ENCODE data around the gene ZCCHC4. TPM values are rescaled to one million over a fixed set of nuclear protein-coding genes. Genes with fewer than 3 reads are reported as not detected.

Gene ZCCHC4
- total and polyA plus RNA-seq, 2 of the 8 experiments (the other 6 are each of a cell fraction or from before 2014, with no cell fraction given), result 9.8 to 12.5 TPM

GRCh38 chr4:25303578-25303977 lies 9.0 kb upstream of the ZCCHC4 start:
- Histone ChIP-seq H3K9me3 (ENCODE audit: insufficient read depth in 2 of 2, low read depth in 1 of 2, low read length in 1 of 2) (no peaks in the 10 kb centered on the region), H2AK5ac (ENCODE audit: low read depth, low read length) (no peak overlapping the region), H2BK5ac (ENCODE audit: low read depth, low read length) (no peak overlapping the region), H4K5ac (ENCODE audit: insufficient read length, low read depth, low read length) (no peak overlapping the region), H3K4me2 (ENCODE audit: insufficient read depth in 1 of 2, low read depth in 2 of 2, low read length in 2 of 2) (no peak overlapping the region), H2BK15ac (ENCODE audit: low read length) (no peak overlapping the region), H3K23ac (ENCODE audit: insufficient read length) (no peak overlapping the region), H3K27me3 (replicated peaks in 1 of 4; ENCODE audit: control insufficient read depth in 3 of 4, extremely low read depth in 1 of 4, insufficient read depth in 3 of 4, low read length in 3 of 4) (no peaks in the 10 kb centered on the region; a peak in 1 of 7 replicates), H3K4ac (replicated peaks; ENCODE audit: insufficient read length, low read depth, low read length) (no peak overlapping the region), H3K56ac (replicated peaks; ENCODE audit: insufficient read length, low read depth, low read length) (no peak overlapping the region), H3K27ac (ENCODE audit: low read depth, low read length) (no peak overlapping the region), H2BK12ac (ENCODE audit: low read depth, low read length) (no peak overlapping the region), H3K79me1 (ENCODE audit: low read depth, low read length) (no peaks in the 10 kb centered on the region), H3K18ac (ENCODE audit: extremely low read depth, low read length) (no peak overlapping the region), H4K91ac (replicated peaks; ENCODE audit: insufficient read length, low read length) (no peak overlapping the region), H2BK120ac (replicated peaks; ENCODE audit: low read depth, low read length) (no peak overlapping the region), H3K36me3 (ENCODE audit: control insufficient read depth in 2 of 4, insufficient read depth in 4 of 4, low read length in 3 of 4) (no peaks in the 10 kb centered on the region), H3K4me3 (ENCODE audit: extremely low read depth in 1 of 4, insufficient read depth in 2 of 4, low read depth in 3 of 4, low read length in 4 of 4) (no peak overlapping the region), H3K14ac (ENCODE audit: insufficient read length) (no peak overlapping the region), H2AFZ (ENCODE audit: low read length) (no peak overlapping the region), H2BK20ac (ENCODE audit: low read length) (no peak overlapping the region), H3K9ac (replicated peaks in 1 of 4; ENCODE audit: extremely low read depth in 1 of 4, low read depth in 3 of 4, low read length in 3 of 4) (no peak overlapping the region; a peak in 1 of 7 replicates), H3K23me2 (ENCODE audit: low read depth, low read length) (no peaks in the 10 kb centered on the region; the same call in 1 of the 2 replicates), H4K8ac (ENCODE audit: extremely low read depth, insufficient read depth, low read length) (no peak overlapping the region; the same call in 1 of the 2 replicates), H3K79me2 (ENCODE audit: control insufficient read depth in 1 of 2, insufficient read depth in 2 of 2, low read length in 2 of 2) (no peaks in the 10 kb centered on the region), H4K20me1 (replicated peaks in 1 of 2; ENCODE audit: control insufficient read depth in 1 of 2, insufficient read depth in 2 of 2, low read length in 2 of 2) (no peaks in the 10 kb centered on the region), H3K4me1 (replicated peaks in 1 of 4; ENCODE audit: control insufficient read depth in 3 of 4, insufficient read depth in 4 of 4, low read length in 3 of 4) (no peaks in the 10 kb centered on the region)
- CTCF ChIA-PET (ENCODE audit: partially characterized antibody), result interaction anchor here (0.6 to 1.8 kb wide), 3 partner anchors 9 to 324 kb away, joined by 3 to 10 read pairs (median 3); partner anchors contain the start of gene ZCCHC4
- POLR2A ChIA-PET (ENCODE audit: partially characterized antibody), result interaction anchor here (1.6 kb wide), 1 partner anchor 9 kb away, joined by 6 read pairs; the partner anchor contains the start of gene ZCCHC4
- no peak for DNase-seq (ENCODE audit: low read depth in 1 of 2, low spot score in 2 of 2)
- WGBS, 2 experiments (ENCODE audit: extremely low coverage in 1 of 2, insufficient coverage in 1 of 2, insufficient read length in 1 of 2, insufficient replicate concordance in 2 of 2, low coverage in 1 of 2, low lambda C conversion rate in 2 of 2, missing lambda C conversion rate in 1 of 2), result 92% methylated on average over 3 of the region's 3 CpGs; no CpG with 5 or more reads in 1 of the 2 experiments
- no peak for FAIRE-seq
- TF ChIP-seq JUN (IDR thresholded peaks at IDR 0.05; ENCODE audit: low read depth, low read length), result no peak
- no peak for TF ChIP-seq CHD1 (IDR thresholded peaks at IDR 0.05; ENCODE audit: low read depth, low read length)
- no peak for TF ChIP-seq SRF (IDR thresholded peaks at IDR 0.05; ENCODE audit: low read depth, low read length)
- no peak for TF ChIP-seq PHF8 (conservative IDR thresholded peaks at IDR 0.05; ENCODE audit: low read depth, low read length)
- no peak for TF ChIP-seq ZNF274 (IDR thresholded peaks at IDR 0.05; ENCODE audit: borderline replicate concordance, extremely low read depth, low read length)
- no peak for TF ChIP-seq CTCF (IDR thresholded peaks at IDR 0.05; ENCODE audit: control extremely low read depth in 1 of 3, insufficient read depth in 1 of 3, low read depth in 1 of 3, low read length in 3 of 3)
- no peak for TF ChIP-seq EP300 (IDR thresholded peaks at IDR 0.05; ENCODE audit: borderline replicate concordance in 1 of 2, low read depth in 2 of 2, low read length in 2 of 2)
- TF ChIP-seq RFX5 (IDR thresholded peaks at IDR 0.05; ENCODE audit: borderline replicate concordance, low read depth, low read length), result no peak
- TF ChIP-seq SIRT6 (IDR thresholded peaks at IDR 0.05; ENCODE audit: low read length), result no peak
- TF ChIP-seq TEAD4 (IDR thresholded peaks at IDR 0.05; ENCODE audit: low read depth, low read length), result no peak
- TF ChIP-seq GABPA (IDR thresholded peaks at IDR 0.05; ENCODE audit: borderline replicate concordance, insufficient read depth, low read length), result no peak
